Measurements from ENCODE around the gene KDM4B. TPM values are rescaled to one million over a fixed set of nuclear protein-coding genes. Genes with fewer than 3 reads are reported as not detected.

Gene KDM4B
- total and polyA plus RNA-seq, 9 of the 15 experiments (the other 6 are each of a cell fraction or from before 2014, with no cell fraction given): 0.21 to 29.9 (median 7.3) TPM

GRCh38 chr19:4968462-4969291 lies at the start of gene KDM4B (continued):
- TF ChIP-seq ZNF740 (CRISPR knock-in tag; IDR thresholded peaks at IDR 0.05) (peak; percentile 57; the same call in 1 of the 2 replicates), ZNF740 (tag; IDR thresholded peaks at IDR 0.05) (no peak), TAL1 (IDR thresholded peaks at IDR 0.05) (no peak), KDM1A (IDR thresholded peaks at IDR 0.05) (peak in 1 of 2 experiments; percentile 59; a peak in 1 of 4 replicates), CREBBP (IDR thresholded peaks at IDR 0.05; ENCODE audit: low read depth, low read length) (no peak), TAF7 (tag; IDR thresholded peaks at IDR 0.05) (no peak), ATF6 (CRISPR knock-in tag; IDR thresholded peaks at IDR 0.05) (no peak), NBN (IDR thresholded peaks at IDR 0.05; ENCODE audit: low read depth) (0 out of 2 replicates have a peak, but pooled peaks have one; percentile 21), COPS2 (conservative IDR thresholded peaks at IDR 0.05) (no peak), MXD1 (CRISPR knock-in tag; IDR thresholded peaks at IDR 0.05; ENCODE audit: borderline replicate concordance, poor library complexity, severe bottlenecking) (no peak), BCOR (IDR thresholded peaks at IDR 0.05) (peak; percentile 76), MEF2D (tag; conservative IDR thresholded peaks at IDR 0.05; ENCODE audit: low read depth) (no peak), CHD2 (IDR thresholded peaks at IDR 0.05; ENCODE audit: low read depth, low read length) (peak; percentile 93), ZNF395 (CRISPR knock-in tag; IDR thresholded peaks at IDR 0.05) (no peak), EP400 (IDR thresholded peaks at IDR 0.05) (0 out of 2 replicates have a peak, but pooled peaks have one; percentile 50), TAF1 (IDR thresholded peaks at IDR 0.05; ENCODE audit: control insufficient read depth, extremely low read depth, insufficient read depth, low read length, severe bottlenecking) (peak; percentile 73), PHF8 (IDR thresholded peaks at IDR 0.05; ENCODE audit: borderline replicate concordance, low read length) (peak; percentile 70; the same call in 1 of the 2 replicates)
- TF ChIP-seq, protein P1, sequence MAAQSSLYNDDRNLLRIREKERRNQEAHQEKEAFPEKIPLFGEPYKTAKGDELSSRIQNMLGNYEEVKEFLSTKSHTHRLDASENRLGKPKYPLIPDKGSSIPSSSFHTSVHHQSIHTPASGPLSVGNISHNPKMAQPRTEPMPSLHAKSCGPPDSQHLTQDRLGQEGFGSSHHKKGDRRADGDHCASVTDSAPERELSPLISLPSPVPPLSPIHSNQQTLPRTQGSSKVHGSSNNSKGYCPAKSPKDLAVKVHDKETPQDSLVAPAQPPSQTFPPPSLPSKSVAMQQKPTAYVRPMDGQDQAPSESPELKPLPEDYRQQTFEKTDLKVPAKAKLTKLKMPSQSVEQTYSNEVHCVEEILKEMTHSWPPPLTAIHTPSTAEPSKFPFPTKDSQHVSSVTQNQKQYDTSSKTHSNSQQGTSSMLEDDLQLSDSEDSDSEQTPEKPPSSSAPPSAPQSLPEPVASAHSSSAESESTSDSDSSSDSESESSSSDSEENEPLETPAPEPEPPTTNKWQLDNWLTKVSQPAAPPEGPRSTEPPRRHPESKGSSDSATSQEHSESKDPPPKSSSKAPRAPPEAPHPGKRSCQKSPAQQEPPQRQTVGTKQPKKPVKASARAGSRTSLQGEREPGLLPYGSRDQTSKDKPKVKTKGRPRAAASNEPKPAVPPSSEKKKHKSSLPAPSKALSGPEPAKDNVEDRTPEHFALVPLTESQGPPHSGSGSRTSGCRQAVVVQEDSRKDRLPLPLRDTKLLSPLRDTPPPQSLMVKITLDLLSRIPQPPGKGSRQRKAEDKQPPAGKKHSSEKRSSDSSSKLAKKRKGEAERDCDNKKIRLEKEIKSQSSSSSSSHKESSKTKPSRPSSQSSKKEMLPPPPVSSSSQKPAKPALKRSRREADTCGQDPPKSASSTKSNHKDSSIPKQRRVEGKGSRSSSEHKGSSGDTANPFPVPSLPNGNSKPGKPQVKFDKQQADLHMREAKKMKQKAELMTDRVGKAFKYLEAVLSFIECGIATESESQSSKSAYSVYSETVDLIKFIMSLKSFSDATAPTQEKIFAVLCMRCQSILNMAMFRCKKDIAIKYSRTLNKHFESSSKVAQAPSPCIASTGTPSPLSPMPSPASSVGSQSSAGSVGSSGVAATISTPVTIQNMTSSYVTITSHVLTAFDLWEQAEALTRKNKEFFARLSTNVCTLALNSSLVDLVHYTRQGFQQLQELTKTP (IDR thresholded peaks at IDR 0.05; ENCODE audit: low read depth in 1 of 2, partially characterized antibody in 2 of 2): no peak
